GM12874 (cell line): ENCODE results near the gene ACTC1.

Source experiments
- TF ChIP-seq, protein P1 (sequence below): IDR thresholded peaks from 2 replicates; pipeline ENCODE4 v1.5.1; 2011; ENCODE audit warnings: low read depth, mild to moderate bottlenecking, control low read depth, low read length, moderate library complexity; ENCODE audit not compliant: insufficient read depth

Gene ACTC1

DNA sequence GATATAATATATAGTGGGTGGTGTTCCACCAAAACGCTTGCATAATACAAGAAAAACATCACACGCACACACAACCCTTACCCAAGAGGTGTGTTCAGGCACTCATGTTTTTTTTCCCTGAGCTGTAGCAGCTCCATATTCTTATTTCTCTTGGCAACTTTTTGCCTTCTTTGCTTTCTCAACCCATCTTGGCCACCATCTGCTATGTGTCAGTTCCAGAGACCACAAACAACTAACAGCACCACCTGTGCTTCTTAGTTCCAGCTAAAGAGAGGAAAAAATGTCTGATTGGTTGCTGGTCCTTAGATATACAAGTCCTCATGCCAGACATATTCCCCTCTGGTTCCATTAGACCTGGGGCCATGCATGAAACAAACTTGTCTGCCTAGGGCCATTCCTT is 11.9 kb downstream of the ACTC1 start:
- TF ChIP-seq, protein P1, sequence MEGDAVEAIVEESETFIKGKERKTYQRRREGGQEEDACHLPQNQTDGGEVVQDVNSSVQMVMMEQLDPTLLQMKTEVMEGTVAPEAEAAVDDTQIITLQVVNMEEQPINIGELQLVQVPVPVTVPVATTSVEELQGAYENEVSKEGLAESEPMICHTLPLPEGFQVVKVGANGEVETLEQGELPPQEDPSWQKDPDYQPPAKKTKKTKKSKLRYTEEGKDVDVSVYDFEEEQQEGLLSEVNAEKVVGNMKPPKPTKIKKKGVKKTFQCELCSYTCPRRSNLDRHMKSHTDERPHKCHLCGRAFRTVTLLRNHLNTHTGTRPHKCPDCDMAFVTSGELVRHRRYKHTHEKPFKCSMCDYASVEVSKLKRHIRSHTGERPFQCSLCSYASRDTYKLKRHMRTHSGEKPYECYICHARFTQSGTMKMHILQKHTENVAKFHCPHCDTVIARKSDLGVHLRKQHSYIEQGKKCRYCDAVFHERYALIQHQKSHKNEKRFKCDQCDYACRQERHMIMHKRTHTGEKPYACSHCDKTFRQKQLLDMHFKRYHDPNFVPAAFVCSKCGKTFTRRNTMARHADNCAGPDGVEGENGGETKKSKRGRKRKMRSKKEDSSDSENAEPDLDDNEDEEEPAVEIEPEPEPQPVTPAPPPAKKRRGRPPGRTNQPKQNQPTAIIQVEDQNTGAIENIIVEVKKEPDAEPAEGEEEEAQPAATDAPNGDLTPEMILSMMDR, result no peak

GRCh38 chr15:34782901-34783300 is 12.4 kb downstream of the ACTC1 start:
- TF ChIP-seq, protein P1, result no peak

- TF ChIP-seq, protein P1, result no peak
These were observed 14.6 kb downstream of the ACTC1 start for GRCh38 chr15:34780725-34781124.

- TF ChIP-seq, protein P1, result no peak
These were observed 18.7 kb downstream of the ACTC1 start for GRCh38 chr15:34776606-34777105.

DNA sequence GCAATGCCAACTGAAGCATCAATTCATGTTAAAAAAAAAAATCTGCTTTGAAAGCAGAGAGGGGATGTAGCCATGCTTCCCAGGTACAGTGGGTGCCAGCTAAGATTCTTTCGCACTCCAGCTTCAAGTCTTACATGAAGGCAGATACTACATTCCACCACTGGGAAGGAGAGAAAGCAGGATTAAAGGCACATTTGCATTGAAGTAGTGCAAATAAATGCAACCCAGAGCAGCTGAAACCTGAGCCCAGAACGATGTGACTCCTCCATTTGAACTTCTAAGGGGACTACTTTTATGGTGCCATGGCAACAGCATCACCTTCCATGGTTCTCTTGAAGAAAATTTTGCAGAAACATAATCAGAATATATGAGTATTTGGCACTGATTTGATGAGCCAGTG is 21.4 kb downstream of the ACTC1 start:
- TF ChIP-seq, protein P1, result no peak

GRCh38 chr15:34773013-34773412 is 22.3 kb downstream of the ACTC1 start:
- TF ChIP-seq, protein P1, result no peak

GRCh38 chr15:34772312-34772711 is 23.0 kb downstream of the ACTC1 start:
- TF ChIP-seq, protein P1, result no peak
